D721Med (cell line): Measurements from ENCODE around the gene RTF1.

Source experiments
- DNase-seq: peaks from one replicate; pipeline ENCODE4 v3.0.0; 2011; ENCODE audit warnings: low spot score; ENCODE audit not compliant: insufficient read length
- FAIRE-seq: peaks from 2 replicates; lab custom pipeline; 2011; peaks lifted over from hg19 to GRCh38; lab: Jason Lieb, UNC
- CTCF ChIP-seq: IDR thresholded peaks from 2 replicates; pipeline ENCODE4 v1.5.1; 2012; ENCODE audit warnings: mild to moderate bottlenecking, control low read depth; ENCODE audit not compliant: insufficient read depth; ENCODE audit errors: missing control alignments

RTF1 gene

GRCh38 chr15:41482110-41482877 is 65.4 kb downstream of the RTF1 start:
- no peak for TF ChIP-seq CTCF
- DNase-seq (no peak), FAIRE-seq (no peak)

GRCh38 chr15:41483115-41483514 is 66.2 kb downstream of the RTF1 start:
- no peak for TF ChIP-seq CTCF
- DNase-seq (no peak), FAIRE-seq (no peak)

- no peak for DNase-seq
- no peak for TF ChIP-seq CTCF
- no peak for FAIRE-seq
Observed at GRCh38 chr15:41483519-41483918, 66.6 kb downstream of the RTF1 start.

- FAIRE-seq, result no peak
- DNase-seq, result no peak
- no peak for TF ChIP-seq CTCF
Observed at GRCh38 chr15:41484937-41485625, 68.2 kb downstream of the RTF1 start.

- DNase-seq (no peak), FAIRE-seq (no peak)
- TF ChIP-seq CTCF, result no peak
Observed at GRCh38 chr15:41486286-41486685, 69.4 kb downstream of the RTF1 start.

GRCh38 chr15:41487381-41487780 is 70.5 kb downstream of the RTF1 start:
- TF ChIP-seq CTCF, result no peak
- DNase-seq, result no peak
- no peak for FAIRE-seq

- TF ChIP-seq CTCF, result no peak
- no peak for DNase-seq
- no peak for FAIRE-seq
Observed at GRCh38 chr15:41487802-41488201, 70.9 kb downstream of the RTF1 start.
